MCF 10A (cell line): Measurements from ENCODE around the gene TCF12. TPM values are rescaled to one million over a fixed set of nuclear protein-coding genes. Genes with fewer than 3 reads are reported as not detected.

Source experiments
- BruUV-seq: library from RNA; stranded (reverse); fragments of 400-500 nt; replicated peaks from 2 replicates; lab custom pipeline; 2021; lab: Mats Ljungman, UMichigan
- CTCF ChIA-PET: fragments of 300-600 bp; sonication (Branson Sonifier 250); formaldehyde crosslinking; extraction: SDS; loops from one replicate; lab custom pipeline; 2021; ENCODE audit warnings: antibody characterized with exemption, inconsistent platforms; lab: Yijun Ruan, JAX
- POLR2A ChIA-PET: fragments of 300-600, 350-650 bp; sonication (Branson Sonifier 250); formaldehyde crosslinking; extraction: SDS; loops from one replicate; lab custom pipeline; 2020; ENCODE audit warnings: antibody characterized with exemption, inconsistent platforms; lab: Yijun Ruan, JAX
- DNase-seq: peaks from one replicate; pipeline ENCODE4 v3.0.0-alpha.2; 2018; ENCODE audit not compliant: unreplicated experiment
- H3K27ac Mint-ChIP-seq: one replicate; pipeline ENCODE4 v1.8.0; 2022; ENCODE audit warnings: mild to moderate bottlenecking, low read depth, mixed read lengths; ENCODE audit not compliant: unreplicated experiment
- H3K27me3 Mint-ChIP-seq: one replicate; pipeline ENCODE4 v1.8.0; 2022; ENCODE audit warnings: mixed read lengths; ENCODE audit not compliant: insufficient read depth, unreplicated experiment
- H3K36me3 Mint-ChIP-seq: one replicate; pipeline ENCODE4 v1.8.0; 2022; ENCODE audit warnings: mild to moderate bottlenecking, moderate library complexity, mixed read lengths; ENCODE audit not compliant: insufficient read depth, unreplicated experiment
- H3K4me1 Mint-ChIP-seq: one replicate; pipeline ENCODE4 v1.8.0; 2022; ENCODE audit warnings: mixed read lengths; ENCODE audit not compliant: insufficient read depth, unreplicated experiment
- H3K4me3 Mint-ChIP-seq: one replicate; pipeline ENCODE4 v1.8.0; 2022; ENCODE audit warnings: mild to moderate bottlenecking, moderate library complexity, mixed read lengths; ENCODE audit not compliant: unreplicated experiment
- H3K9me3 Mint-ChIP-seq: one replicate; pipeline ENCODE4 v1.8.0; 2022; ENCODE audit warnings: mixed read lengths; ENCODE audit not compliant: unreplicated experiment
- CTCF ChIP-seq: fragments of 200-600 bp; IDR thresholded peaks from one replicate; pipeline ENCODE4 v1.8.0; 2022; ENCODE audit warnings: antibody characterized with exemption, mild to moderate bottlenecking; ENCODE audit not compliant: unreplicated experiment
- intact Hi-C: fragments of 100-400 bp; cut with micrococcal nuclease; formaldehyde crosslinking; loops from 2 replicates; pipeline ENCODE4 v1.14.1; 2022
- total RNA-seq: library from RNA; stranded (reverse); gene quantifications from 2 replicates; pipeline ENCODE4 v1.2.3, GENCODE V29; 2022

The TCF12 gene
- total RNA-seq, 1 experiment from 2014 or later, result 140 TPM

GRCh38 chr15:57033715-57034439, 115.4 kb downstream of the TCF12 start:
- Mint-ChIP-seq H3K27ac (no peak overlapping the region), H3K4me3 (no peak overlapping the region), H3K27me3 (no peaks in the 10 kb centered on the region), H3K4me1 (no peaks in the 10 kb centered on the region), H3K36me3 (peaks cover 6% of the 10 kb centered on the region), H3K9me3 (no peaks in the 10 kb centered on the region)
- TF ChIP-seq CTCF, result no peak
- intact Hi-C loops, result no loop called here
- POLR2A ChIA-PET, result interaction anchor here (0.6 to 1.4 kb wide), 3 partner anchors 10 to 19 kb away, joined by 3 to 4 read pairs (median 3); no protein-coding TSS in a partner anchor
- BruUV-seq, result no TSS peak
- CTCF ChIA-PET, result no interaction called here
- no peak for DNase-seq

- CTCF ChIA-PET, result interaction anchor here (0.5 kb wide), 1 partner anchor 75 kb away, joined by 3 read pairs; no protein-coding TSS in a partner anchor
These were observed 116.2 kb downstream of the TCF12 start for GRCh38 chr15:57034613-57035012.

GRCh38 chr15:57035664-57036063, 117.2 kb downstream of the TCF12 start:
- no peak overlapping the region for H3K27ac Mint-ChIP-seq
- no peaks in the 10 kb centered on the region for H3K27me3 Mint-ChIP-seq
- TF ChIP-seq CTCF, result no peak
- H3K4me3 Mint-ChIP-seq, result no peak overlapping the region
- ChIA-PET POLR2A (no interaction called here), CTCF (no interaction called here)
- intact Hi-C loops, result no loop called here
- H3K36me3 Mint-ChIP-seq, result peaks cover 11% of the 10 kb centered on the region
- H3K9me3 Mint-ChIP-seq, result no peaks in the 10 kb centered on the region
- no TSS peak for BruUV-seq
- no peaks in the 10 kb centered on the region for H3K4me1 Mint-ChIP-seq
- no peak for DNase-seq

More at GRCh38 chr15:57034613-57035012, 116.2 kb downstream of the TCF12 start:
- POLR2A ChIA-PET, result interaction anchor here (0.6 kb wide), 1 partner anchor 9 kb away, joined by 3 read pairs; no protein-coding TSS in a partner anchor
- Mint-ChIP-seq H3K36me3 (peaks cover 10% of the 10 kb centered on the region), H3K4me3 (no peak overlapping the region), H3K27me3 (no peaks in the 10 kb centered on the region), H3K4me1 (no peaks in the 10 kb centered on the region), H3K9me3 (no peaks in the 10 kb centered on the region), H3K27ac (no peak overlapping the region)
- TF ChIP-seq CTCF, result no peak
- intact Hi-C loops, result no loop called here
- BruUV-seq, result no TSS peak
- no peak for DNase-seq

- intact Hi-C loops, result no loop called here
- Mint-ChIP-seq H3K4me1 (no peaks in the 10 kb centered on the region), H3K4me3 (no peak overlapping the region), H3K27ac (no peak overlapping the region), H3K36me3 (peaks cover 11% of the 10 kb centered on the region), H3K27me3 (no peaks in the 10 kb centered on the region), H3K9me3 (no peaks in the 10 kb centered on the region)
- no peak for DNase-seq
- BruUV-seq, result no TSS peak
- no peak for TF ChIP-seq CTCF
- CTCF ChIA-PET, result no interaction called here
- POLR2A ChIA-PET, result no interaction called here
These were observed 117.9 kb downstream of the TCF12 start for GRCh38 chr15:57036352-57036751.
